ENCODE results near the gene NXPH2. TPM values are rescaled to one million over a fixed set of nuclear protein-coding genes. Genes with fewer than 3 reads are reported as not detected.

Gene NXPH2
- total RNA-seq, 2 experiments from 2014 or later, result not detected

DNA sequence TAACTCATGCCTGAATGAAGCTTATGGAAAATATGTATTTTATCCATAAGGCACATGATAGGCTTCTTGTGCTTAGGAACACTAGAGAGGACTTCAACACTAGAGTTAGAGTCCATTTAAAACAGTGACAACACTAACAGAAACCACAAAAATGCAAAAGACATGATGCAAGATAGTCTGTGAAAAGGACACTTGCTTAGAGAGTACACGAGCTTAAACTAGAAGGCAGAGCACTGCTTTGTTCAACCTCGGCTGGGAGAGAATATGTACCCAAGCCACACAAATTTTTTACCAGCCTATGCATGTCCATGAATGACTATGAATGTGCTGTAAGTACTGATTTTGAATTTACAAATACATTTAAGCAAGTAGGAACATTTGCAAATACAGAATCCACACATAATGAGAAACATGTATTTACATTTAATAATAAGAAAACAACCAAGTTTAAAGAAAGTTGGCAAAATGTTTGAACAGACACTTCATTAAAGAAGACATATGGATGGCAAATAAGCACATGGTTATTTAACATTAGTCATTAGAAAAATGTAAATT lies 148.0 kb downstream of the NXPH2 start:
- DNase-seq, result no peak
- Mint-ChIP-seq H3K27me3 (peaks cover 9% of the 10 kb centered on the region), H3K36me3 (ENCODE audit: low read depth) (no peaks in the 10 kb centered on the region), H3K27ac (no peak overlapping the region), H3K9me3 (peaks cover 2% of the 10 kb centered on the region), H3K4me3 (no peak overlapping the region), H3K4me1 (no peaks in the 10 kb centered on the region)
- ChIA-PET CTCF (no interaction called here), POLR2A (no interaction called here)

DNA sequence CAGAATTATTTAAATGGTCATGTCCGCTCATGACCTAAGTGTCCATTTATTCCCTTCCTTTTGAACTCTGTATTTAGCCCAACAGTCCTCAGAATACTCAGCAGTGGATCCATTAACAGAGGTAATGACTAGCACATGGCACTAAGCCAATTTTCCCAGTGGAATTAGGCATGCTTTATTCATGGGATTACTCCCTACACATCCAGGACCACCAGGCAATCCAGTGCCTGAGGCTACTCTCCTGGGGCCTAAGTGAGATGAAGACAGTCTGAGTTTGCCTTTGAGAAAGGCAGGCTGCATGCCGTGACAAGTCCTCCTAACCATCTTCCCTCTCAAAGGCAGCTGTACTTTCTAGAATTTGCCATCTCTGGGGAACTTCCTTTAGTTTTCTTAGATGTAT lies 150.0 kb downstream of the NXPH2 start:
- ChIA-PET POLR2A (no interaction called here), CTCF (no interaction called here)
- no peak for DNase-seq
- no peaks in the 10 kb centered on the region for H3K36me3 Mint-ChIP-seq (ENCODE audit: low read depth)
- no peak overlapping the region for H3K27ac Mint-ChIP-seq
- no peak overlapping the region for H3K4me3 Mint-ChIP-seq
- no peaks in the 10 kb centered on the region for H3K4me1 Mint-ChIP-seq
- peaks cover 10% of the 10 kb centered on the region for H3K27me3 Mint-ChIP-seq
- H3K9me3 Mint-ChIP-seq, result peaks cover 2% of the 10 kb centered on the region

DNA sequence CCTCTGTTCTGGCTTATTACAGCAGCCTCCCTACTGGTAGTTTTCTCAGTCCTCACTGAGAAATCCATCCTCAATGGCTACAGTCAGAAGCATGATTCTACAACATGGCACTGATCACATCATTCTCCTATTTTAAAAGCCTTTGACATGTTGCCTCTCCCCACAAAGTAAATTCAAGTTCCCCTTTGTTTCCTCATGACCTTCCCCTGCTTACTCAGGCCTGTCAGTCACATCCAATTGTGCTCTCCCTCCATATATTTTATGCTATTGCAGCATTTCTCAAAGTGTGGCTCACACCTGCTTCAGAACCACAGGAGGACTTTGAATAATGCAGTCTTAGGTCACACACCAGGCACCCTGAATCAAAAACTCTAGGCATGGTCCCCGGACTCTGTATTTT lies 154.0 kb downstream of the NXPH2 start:
- H3K36me3 Mint-ChIP-seq (ENCODE audit: low read depth), result no peaks in the 10 kb centered on the region
- POLR2A ChIA-PET, result no interaction called here
- CTCF ChIA-PET, result no interaction called here
- no peak for DNase-seq
- H3K27ac Mint-ChIP-seq, result no peak overlapping the region
- peaks cover 6% of the 10 kb centered on the region for H3K27me3 Mint-ChIP-seq
- H3K4me1 Mint-ChIP-seq, result no peaks in the 10 kb centered on the region
- no peaks in the 10 kb centered on the region for H3K9me3 Mint-ChIP-seq
- no peak overlapping the region for H3K4me3 Mint-ChIP-seq

DNA sequence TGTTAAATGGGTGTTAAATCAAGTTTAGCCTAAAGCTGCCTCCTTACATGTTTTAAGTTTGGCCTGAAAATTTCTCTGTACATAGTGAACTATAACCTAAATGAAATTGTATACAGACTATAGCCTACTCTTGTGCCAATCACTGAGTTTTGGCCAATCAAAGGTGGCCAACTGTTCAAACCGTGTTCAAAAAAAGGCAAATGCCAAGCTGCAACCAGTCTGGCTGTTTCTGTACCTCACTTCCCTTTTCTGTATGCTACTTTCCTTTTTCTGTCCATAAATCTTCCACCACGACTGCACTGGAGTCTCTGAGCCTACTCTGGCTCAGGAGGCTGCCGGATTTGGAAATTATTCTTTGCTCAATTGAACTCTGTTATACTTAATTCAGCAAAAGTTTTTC lies 157.6 kb downstream of the NXPH2 start:
- Mint-ChIP-seq H3K4me1 (no peaks in the 10 kb centered on the region), H3K9me3 (no peaks in the 10 kb centered on the region), H3K4me3 (no peak overlapping the region), H3K27ac (no peak overlapping the region), H3K36me3 (ENCODE audit: low read depth) (no peaks in the 10 kb centered on the region), H3K27me3 (peaks cover 6% of the 10 kb centered on the region)
- POLR2A ChIA-PET, result no interaction called here
- CTCF ChIA-PET, result no interaction called here
- DNase-seq, result no peak

DNA sequence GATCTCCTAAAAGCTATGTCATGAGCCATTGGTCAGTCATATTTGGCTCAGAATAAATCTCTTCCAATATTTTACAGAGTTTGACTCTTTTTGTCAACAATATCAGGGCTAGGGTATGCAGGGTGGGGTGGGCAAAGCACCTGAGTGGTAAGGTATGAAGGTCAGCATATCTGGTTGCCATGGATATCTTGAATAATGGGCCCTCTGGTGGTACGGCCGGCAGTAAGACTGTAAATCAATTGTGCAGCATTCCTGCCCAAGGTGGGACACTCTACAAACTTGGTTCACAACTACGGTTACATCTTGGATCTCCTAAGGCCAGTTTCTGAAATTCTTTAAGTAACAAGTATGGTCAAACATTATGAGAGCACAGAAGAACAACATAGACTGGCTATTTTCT lies 159.1 kb downstream of the NXPH2 start:
- H3K4me1 Mint-ChIP-seq, result no peaks in the 10 kb centered on the region
- no peaks in the 10 kb centered on the region for H3K36me3 Mint-ChIP-seq (ENCODE audit: low read depth)
- ChIA-PET POLR2A (no interaction called here), CTCF (no interaction called here)
- H3K27ac Mint-ChIP-seq, result no peak overlapping the region
- no peak overlapping the region for H3K4me3 Mint-ChIP-seq
- H3K27me3 Mint-ChIP-seq, result peaks cover 6% of the 10 kb centered on the region
- no peaks in the 10 kb centered on the region for H3K9me3 Mint-ChIP-seq
- DNase-seq, result no peak

DNA sequence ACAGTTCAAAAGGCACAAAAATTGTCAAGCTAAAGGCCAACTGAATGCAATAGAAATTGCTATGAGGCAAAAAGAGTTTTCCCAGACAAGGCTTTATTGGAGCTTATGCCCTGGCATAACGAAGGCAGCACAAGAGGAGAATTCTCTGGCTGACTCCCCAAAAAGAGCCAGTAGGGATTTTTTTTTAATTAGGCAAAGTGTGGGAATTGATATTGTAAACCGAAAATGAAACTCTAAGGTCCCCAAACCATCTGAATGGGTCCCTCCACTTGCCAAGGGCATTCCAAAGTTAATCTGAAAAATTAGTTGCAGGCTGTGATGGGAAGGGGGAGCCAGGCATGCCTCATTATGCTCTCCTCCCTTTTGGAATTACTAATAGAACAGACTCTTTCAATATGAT lies 159.8 kb downstream of the NXPH2 start:
- no peaks in the 10 kb centered on the region for H3K36me3 Mint-ChIP-seq (ENCODE audit: low read depth)
- CTCF ChIA-PET, result no interaction called here
- no peaks in the 10 kb centered on the region for H3K9me3 Mint-ChIP-seq
- POLR2A ChIA-PET, result no interaction called here
- H3K4me1 Mint-ChIP-seq, result no peaks in the 10 kb centered on the region
- no peak for DNase-seq
- H3K27me3 Mint-ChIP-seq, result peaks cover 4% of the 10 kb centered on the region
- H3K4me3 Mint-ChIP-seq, result no peak overlapping the region
- no peak overlapping the region for H3K27ac Mint-ChIP-seq

Data from activated CD4-positive, alpha-beta T cell treated with anti-CD3 and anti-CD28 coated beads, Interleukin-2, amount 10 ng/mL, durations not matched to agents 7 days and 5 days (primary cell).